GM12878 (cell line): ENCODE data around the gene PUDP. TPM values are rescaled to one million over a fixed set of nuclear protein-coding genes. Genes with fewer than 3 reads are reported as not detected.

Experiments
- BRCA1 ChIP-seq: IDR thresholded peaks from 2 replicates; pipeline ENCODE4 v1.6.1; 2011; ENCODE audit warnings: low read depth, low read length, improper control_type of control experiment
- CBFB ChIP-seq: IDR thresholded peaks from 2 replicates; pipeline ENCODE4 v1.6.1; 2016; ENCODE audit warnings: antibody characterized with exemption, low read depth
- CBX3 ChIP-seq: fragments of 200-600 bp; sonication (generic); IDR thresholded peaks from 2 replicates; pipeline ENCODE4 v1.6.1; 2016; ENCODE audit warnings: low read depth, borderline replicate concordance
- CHD1 ChIP-seq: IDR thresholded peaks from 2 replicates; pipeline ENCODE4 v1.6.1; 2012; ENCODE audit warnings: low read depth, low read length, improper control_type of control experiment
- CREB1 ChIP-seq: IDR thresholded peaks from 2 replicates; pipeline ENCODE4 v1.6.1; 2012; ENCODE audit warnings: low read depth, mild to moderate bottlenecking, inconsistent platforms
- IRF4 ChIP-seq: IDR thresholded peaks from 2 replicates; pipeline ENCODE4 v1.6.1; 2011; ENCODE audit warnings: low read depth, low read length
- LARP7 ChIP-seq: fragments of 450-650 bp; IDR thresholded peaks from 2 replicates; pipeline ENCODE4 v1.6.1; 2017; ENCODE audit warnings: mild to moderate bottlenecking
- MXI1 ChIP-seq: fragments of 150-350 bp; IDR thresholded peaks from 2 replicates; pipeline ENCODE4 v1.6.1; 2011; ENCODE audit warnings: low read depth, mild to moderate bottlenecking, inconsistent platforms, low read length, improper control_type of control experiment
- MYB ChIP-seq: fragments of 150-350 bp; IDR thresholded peaks from 2 replicates; pipeline ENCODE4 v1.6.1; 2014; ENCODE audit warnings: mild to moderate bottlenecking, low read depth, low read length, borderline replicate concordance
- NFXL1 ChIP-seq: fragments of 450-650 bp; IDR thresholded peaks from 2 replicates; pipeline ENCODE4 v1.6.1; 2017; ENCODE audit warnings: antibody characterized with exemption, mild to moderate bottlenecking, borderline replicate concordance
- NFYA ChIP-seq: IDR thresholded peaks from 2 replicates; pipeline ENCODE4 v1.6.1; 2011; ENCODE audit warnings: low read depth, mild to moderate bottlenecking, low read length, improper control_type of control experiment, borderline replicate concordance
- RUNX3 ChIP-seq: IDR thresholded peaks from 2 replicates; pipeline ENCODE4 v1.6.1; 2012; ENCODE audit warnings: low read length, inconsistent platforms
- SIX5 ChIP-seq: IDR thresholded peaks from 2 replicates; pipeline ENCODE4 v1.6.1; 2011; ENCODE audit warnings: mild to moderate bottlenecking, low read depth, low read length, moderate library complexity; ENCODE audit not compliant: severe bottlenecking
- SMC3 ChIP-seq: IDR thresholded peaks from 2 replicates; pipeline ENCODE4 v1.6.1; 2011; ENCODE audit warnings: low read length, improper control_type of control experiment, borderline replicate concordance
- SREBF2 ChIP-seq: IDR thresholded peaks from 2 replicates; pipeline ENCODE4 v1.6.1; 2012; ENCODE audit warnings: mild to moderate bottlenecking, low read length
- SUZ12 ChIP-seq: fragments of 200-600 bp; sonication (generic); IDR thresholded peaks from one replicate; pipeline ENCODE4 v1.6.1; 2018; ENCODE audit warnings: antibody characterized with exemption, mild to moderate bottlenecking; ENCODE audit not compliant: unreplicated experiment
- ZNF274 ChIP-seq: IDR thresholded peaks from one replicate; pipeline ENCODE4 v1.8.0; 2011; ENCODE audit not compliant: insufficient read length, insufficient read depth
- ZNF384 ChIP-seq: IDR thresholded peaks from 2 replicates; pipeline ENCODE4 v1.6.1; 2012; ENCODE audit warnings: low read depth, mild to moderate bottlenecking, low read length, improper control_type of control experiment, borderline replicate concordance
- polyA plus RNA-seq, 11 experiments: library from polyadenylated mRNA; depleted of rRNA in 4 of 11; unstranded in 6 of 11; stranded (reverse) in 5 of 11; fragments of >200 nt; fragmentation: Nextera tagmentation in 4 of 11; fragmentation: Illumina TruSeq in 1 of 11; extraction: Ambion mirVana in 4 of 11; extraction: Trizol in 1 of 11; gene quantifications; 1 replicate in 1 of 11; 2 replicates in 10 of 11; pipeline versions ENCODE4 v1.2.1 to v1.2.3, GENCODE V29; 2011 to 2016; ENCODE audit warnings: inconsistent platforms in 2 of 11, missing spikeins in 2 of 11, low read depth in 1 of 11
- total RNA-seq, 4 experiments: library from RNA; depleted of rRNA in 3 of 4; stranded (reverse); fragments of >200 nt in 3 of 4; fragmentation: Illumina TruSeq in 1 of 4; extraction: Trizol in 1 of 4; gene quantifications; 2 replicates each; pipeline versions ENCODE4 v1.2.1 to v1.2.3, GENCODE V29; 2013 to 2021
- TF ChIP-seq, protein P1 (sequence below): fragments of 450-650 bp; IDR thresholded peaks from 2 replicates; pipeline ENCODE4 v1.6.1; 2017; ENCODE audit warnings: borderline replicate concordance
- TF ChIP-seq, protein P2 (sequence below): IDR thresholded peaks from 2 replicates; pipeline ENCODE4 v1.6.1; 2012; ENCODE audit warnings: improper control_type of control experiment, low read depth, low read length; ENCODE audit not compliant: insufficient replicate concordance
- TF ChIP-seq, protein P3 (sequence below): fragments of 450-650 bp; IDR thresholded peaks from 2 replicates; pipeline ENCODE4 v1.6.1; 2018; ENCODE audit warnings: borderline replicate concordance, mild to moderate bottlenecking; ENCODE audit not compliant: partially characterized antibody

Gene PUDP
- total and polyA plus RNA-seq, 10 of the 15 experiments (the other 5 are each of a cell fraction or from before 2014, with no cell fraction given): 30.8 to 83.5 (median 61.7) TPM

DNA sequence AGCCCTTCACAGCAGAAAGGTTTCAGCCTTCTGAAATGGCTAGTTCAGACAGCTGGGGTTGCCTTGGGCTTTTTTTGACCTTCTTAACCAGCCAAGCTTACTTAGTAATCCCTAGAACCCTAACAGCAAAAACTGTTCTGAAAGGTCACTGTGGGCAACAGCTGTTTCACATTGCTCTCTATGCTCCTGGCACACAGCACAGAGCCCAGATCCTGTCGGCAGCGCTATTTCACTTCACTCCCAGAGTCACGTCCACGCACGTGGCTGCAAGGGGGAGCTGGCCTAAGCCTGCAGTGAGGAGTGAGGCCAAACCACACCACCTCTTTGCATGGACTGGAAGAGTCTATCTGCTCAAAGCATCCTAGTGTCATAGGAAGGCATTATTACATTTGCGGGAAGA is 32.4 kb downstream of the PUDP start (continued):
- TF ChIP-seq, protein P1, sequence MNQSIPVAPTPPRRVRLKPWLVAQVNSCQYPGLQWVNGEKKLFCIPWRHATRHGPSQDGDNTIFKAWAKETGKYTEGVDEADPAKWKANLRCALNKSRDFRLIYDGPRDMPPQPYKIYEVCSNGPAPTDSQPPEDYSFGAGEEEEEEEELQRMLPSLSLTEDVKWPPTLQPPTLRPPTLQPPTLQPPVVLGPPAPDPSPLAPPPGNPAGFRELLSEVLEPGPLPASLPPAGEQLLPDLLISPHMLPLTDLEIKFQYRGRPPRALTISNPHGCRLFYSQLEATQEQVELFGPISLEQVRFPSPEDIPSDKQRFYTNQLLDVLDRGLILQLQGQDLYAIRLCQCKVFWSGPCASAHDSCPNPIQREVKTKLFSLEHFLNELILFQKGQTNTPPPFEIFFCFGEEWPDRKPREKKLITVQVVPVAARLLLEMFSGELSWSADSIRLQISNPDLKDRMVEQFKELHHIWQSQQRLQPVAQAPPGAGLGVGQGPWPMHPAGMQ: no peak
- TF ChIP-seq IRF4 (peak; percentile 87), LARP7 (peak; percentile 60; the same call in 1 of the 2 replicates), CBFB (peak; percentile 69; the same call in 1 of the 2 replicates), NFXL1 (no peak), RUNX3 (no peak), MXI1 (no peak), BRCA1 (no peak), CBX3 (no peak), SUZ12 (no peak), SMC3 (no peak), SREBF2 (no peak), NFYA (no peak), CREB1 (no peak), ZNF274 (no peak), ZNF384 (no peak), CHD1 (no peak), SIX5 (no peak), MYB (no peak)
- TF ChIP-seq, protein P2, sequence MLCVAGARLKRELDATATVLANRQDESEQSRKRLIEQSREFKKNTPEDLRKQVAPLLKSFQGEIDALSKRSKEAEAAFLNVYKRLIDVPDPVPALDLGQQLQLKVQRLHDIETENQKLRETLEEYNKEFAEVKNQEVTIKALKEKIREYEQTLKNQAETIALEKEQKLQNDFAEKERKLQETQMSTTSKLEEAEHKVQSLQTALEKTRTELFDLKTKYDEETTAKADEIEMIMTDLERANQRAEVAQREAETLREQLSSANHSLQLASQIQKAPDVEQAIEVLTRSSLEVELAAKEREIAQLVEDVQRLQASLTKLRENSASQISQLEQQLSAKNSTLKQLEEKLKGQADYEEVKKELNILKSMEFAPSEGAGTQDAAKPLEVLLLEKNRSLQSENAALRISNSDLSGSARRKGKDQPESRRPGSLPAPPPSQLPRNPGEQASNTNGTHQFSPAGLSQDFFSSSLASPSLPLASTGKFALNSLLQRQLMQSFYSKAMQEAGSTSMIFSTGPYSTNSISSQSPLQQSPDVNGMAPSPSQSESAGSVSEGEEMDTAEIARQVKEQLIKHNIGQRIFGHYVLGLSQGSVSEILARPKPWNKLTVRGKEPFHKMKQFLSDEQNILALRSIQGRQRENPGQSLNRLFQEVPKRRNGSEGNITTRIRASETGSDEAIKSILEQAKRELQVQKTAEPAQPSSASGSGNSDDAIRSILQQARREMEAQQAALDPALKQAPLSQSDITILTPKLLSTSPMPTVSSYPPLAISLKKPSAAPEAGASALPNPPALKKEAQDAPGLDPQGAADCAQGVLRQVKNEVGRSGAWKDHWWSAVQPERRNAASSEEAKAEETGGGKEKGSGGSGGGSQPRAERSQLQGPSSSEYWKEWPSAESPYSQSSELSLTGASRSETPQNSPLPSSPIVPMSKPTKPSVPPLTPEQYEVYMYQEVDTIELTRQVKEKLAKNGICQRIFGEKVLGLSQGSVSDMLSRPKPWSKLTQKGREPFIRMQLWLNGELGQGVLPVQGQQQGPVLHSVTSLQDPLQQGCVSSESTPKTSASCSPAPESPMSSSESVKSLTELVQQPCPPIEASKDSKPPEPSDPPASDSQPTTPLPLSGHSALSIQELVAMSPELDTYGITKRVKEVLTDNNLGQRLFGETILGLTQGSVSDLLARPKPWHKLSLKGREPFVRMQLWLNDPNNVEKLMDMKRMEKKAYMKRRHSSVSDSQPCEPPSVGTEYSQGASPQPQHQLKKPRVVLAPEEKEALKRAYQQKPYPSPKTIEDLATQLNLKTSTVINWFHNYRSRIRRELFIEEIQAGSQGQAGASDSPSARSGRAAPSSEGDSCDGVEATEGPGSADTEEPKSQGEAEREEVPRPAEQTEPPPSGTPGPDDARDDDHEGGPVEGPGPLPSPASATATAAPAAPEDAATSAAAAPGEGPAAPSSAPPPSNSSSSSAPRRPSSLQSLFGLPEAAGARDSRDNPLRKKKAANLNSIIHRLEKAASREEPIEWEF: no peak
- TF ChIP-seq, protein P3, sequence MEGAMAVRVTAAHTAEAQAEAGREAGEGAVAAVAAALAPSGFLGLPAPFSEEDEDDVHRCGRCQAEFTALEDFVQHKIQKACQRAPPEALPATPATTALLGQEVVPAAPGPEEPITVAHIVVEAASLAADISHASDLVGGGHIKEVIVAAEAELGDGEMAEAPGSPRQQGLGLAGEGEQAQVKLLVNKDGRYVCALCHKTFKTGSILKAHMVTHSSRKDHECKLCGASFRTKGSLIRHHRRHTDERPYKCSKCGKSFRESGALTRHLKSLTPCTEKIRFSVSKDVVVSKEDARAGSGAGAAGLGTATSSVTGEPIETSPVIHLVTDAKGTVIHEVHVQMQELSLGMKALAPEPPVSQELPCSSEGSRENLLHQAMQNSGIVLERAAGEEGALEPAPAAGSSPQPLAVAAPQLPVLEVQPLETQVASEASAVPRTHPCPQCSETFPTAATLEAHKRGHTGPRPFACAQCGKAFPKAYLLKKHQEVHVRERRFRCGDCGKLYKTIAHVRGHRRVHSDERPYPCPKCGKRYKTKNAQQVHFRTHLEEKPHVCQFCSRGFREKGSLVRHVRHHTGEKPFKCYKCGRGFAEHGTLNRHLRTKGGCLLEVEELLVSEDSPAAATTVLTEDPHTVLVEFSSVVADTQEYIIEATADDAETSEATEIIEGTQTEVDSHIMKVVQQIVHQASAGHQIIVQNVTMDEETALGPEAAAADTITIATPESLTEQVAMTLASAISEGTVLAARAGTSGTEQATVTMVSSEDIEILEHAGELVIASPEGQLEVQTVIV: no peak
